Bronchial epithelial cell (primary cell): Measurements from ENCODE around the gene PLTP. TPM values are rescaled to one million over a fixed set of nuclear protein-coding genes. Genes with fewer than 3 reads are reported as not detected.
"Not testable (repeated sequence)": the region's sequence is repeated elsewhere in the genome, so short reads cannot be mapped to it uniquely, and the experiment has no call there.

ENCODE experiments used
- DNase-seq: peaks from one replicate; pipeline ENCODE4 v3.0.0-alpha.2; 2010; ENCODE audit warnings: low read depth
- FAIRE-seq: peaks from 2 replicates; lab custom pipeline; 2011; peaks lifted over from hg19 to GRCh38; lab: Jason Lieb, UNC
- H3K27me3 ChIP-seq: 2 replicates; pipeline ENCODE4 v1.5.1; 2011; ENCODE audit warnings: low read length; ENCODE audit not compliant: control insufficient read depth, insufficient read depth
- H3K36me3 ChIP-seq: 2 replicates; pipeline ENCODE4 v1.5.1; 2011; ENCODE audit warnings: low read length; ENCODE audit not compliant: control insufficient read depth, insufficient read depth
- H3K4me3 ChIP-seq: 2 replicates; pipeline ENCODE4 v1.5.1; 2011; ENCODE audit warnings: mild to moderate bottlenecking, low read depth, low read length, control low read depth
- CTCF ChIP-seq: IDR thresholded peaks from 2 replicates; pipeline ENCODE4 v1.5.1; 2011; ENCODE audit warnings: mild to moderate bottlenecking, moderate library complexity, low read length, control low read depth, inconsistent platforms; ENCODE audit not compliant: insufficient read depth, severe bottlenecking
- total RNA-seq: library from RNA; depleted of rRNA; stranded (reverse); fragments of >200 nt; gene quantifications from 2 replicates; pipeline ENCODE4 v1.2.1, GENCODE V29; 2014

Gene PLTP
- total RNA-seq, 1 donor from 2014 or later = 26.9 TPM

GRCh38 chr20:45882469-45883099 lies 29.4 kb downstream of the PLTP start:
- no peak for TF ChIP-seq CTCF
- FAIRE-seq (no peak), DNase-seq (no peak)
- Histone ChIP-seq H3K4me3 (no peak overlapping the region), H3K27me3 (no peaks in the 10 kb centered on the region), H3K36me3 (peaks cover 13% of the 10 kb centered on the region)

GRCh38 chr20:45880988-45881788 lies 30.8 kb downstream of the PLTP start, which contains the start of gene ZSWIM1:
TSS of gene ZSWIM1 (plus strand) at chr20:45881227. CDS start at chr20:45882593, 1,366 bp downstream.
- Histone ChIP-seq H3K36me3 (peaks cover 12% of the 10 kb centered on the region), H3K4me3 (peak within 1 kb of the TSS; percentile 63), H3K27me3 (no peaks in the 10 kb centered on the region)
- DNase-seq = peak; percentile 98
- TF ChIP-seq CTCF = no peak
- FAIRE-seq = peak; percentile 77

- Histone ChIP-seq H3K36me3 (peaks cover 9% of the 10 kb centered on the region), H3K27me3 (no peaks in the 10 kb centered on the region), H3K4me3 (no peak overlapping the region)
- FAIRE-seq = no peak
- DNase-seq = no peak
- no peak for TF ChIP-seq CTCF
Measured at GRCh38 chr20:45878076-45878761, 33.7 kb downstream of the PLTP start.

GRCh38 chr20:45874576-45874975 lies 37.4 kb downstream of the PLTP start:
- no peak for FAIRE-seq

GRCh38 chr20:45874104-45874481 lies 37.9 kb downstream of the PLTP start:
- not testable (repeated sequence) for H3K27me3 ChIP-seq, DNase-seq, FAIRE-seq, H3K4me3 ChIP-seq, H3K36me3 ChIP-seq

More at GRCh38 chr20:45874576-45874975, 37.4 kb downstream of the PLTP start:
- no peaks in the 10 kb centered on the region for H3K27me3 ChIP-seq
- DNase-seq = no peak
- TF ChIP-seq CTCF = no peak
- H3K36me3 ChIP-seq = peaks cover 6% of the 10 kb centered on the region
- H3K4me3 ChIP-seq = no peak overlapping the region
